Gastrocnemius medialis (tissue), 4 donors: Measurements from ENCODE around the gene LAMTOR5. TPM values are rescaled to one million over a fixed set of nuclear protein-coding genes. Genes with fewer than 3 reads are reported as not detected.
A peak's percentile ranks its signal among the peaks of the same experiment; 100 is the strongest.
"Not testable (repeated sequence)": the region's sequence is repeated elsewhere in the genome, so short reads cannot be mapped to it uniquely, and the experiment has no call there.

Experiments
- ATAC-seq, 2 donors: fragments of 150-250 bp; one replicate each; pipeline ENCODE4 v1.9.1; 2016
- DNase-seq, 2 donors: peaks; one replicate each; pipeline ENCODE4 v3.0.0-alpha.2; 2019
- H3K27ac ChIP-seq, 4 donors: fragments of 200-600 bp; sonication (generic); 1 replicate in 1 of 4; 2 replicates in 3 of 4; pipeline ENCODE4 v1.5.1; 2016 to 2018; ENCODE audit warnings: mild to moderate bottlenecking in 2 of 4, moderate library complexity in 1 of 4
- H3K27me3 ChIP-seq, 3 donors: fragments of 200-600 bp; sonication (generic) in 2 of 3; 1 replicate in 1 of 3; 2 replicates in 2 of 3; pipeline versions ENCODE4 v1.5.1 to v1.6.0; 2016 to 2019; ENCODE audit warnings: mild to moderate bottlenecking in 1 of 3, moderate library complexity in 1 of 3
- H3K36me3 ChIP-seq, 2 donors: fragments of 200-600 bp; sonication (generic) in 1 of 2; one replicate each; pipeline ENCODE4 v1.5.1; 2017 to 2018
- H3K4me1 ChIP-seq, 2 donors: fragments of 200-600 bp; sonication (generic) in 1 of 2; one replicate each; pipeline ENCODE4 v1.5.1; 2016 to 2017; ENCODE audit warnings: mild to moderate bottlenecking in 2 of 2
- H3K4me3 ChIP-seq, 4 donors: fragments of 200-600 bp; sonication (generic) in 3 of 4; 1 replicate in 1 of 4; 2 replicates in 3 of 4; pipeline ENCODE4 v1.5.1; 2016 to 2019; ENCODE audit warnings: mild to moderate bottlenecking in 2 of 4
- H3K9me3 ChIP-seq, 3 donors: fragments of 200-600 bp; sonication (generic) in 2 of 3; 1 replicate in 1 of 3; 2 replicates in 2 of 3; pipeline ENCODE4 v1.5.1; 2016 to 2019
- CTCF ChIP-seq, 5 experiments: fragments of 450-650 bp in 3 of 5; fragments of 200-600 bp in 2 of 5; sonication (generic) in 2 of 5; IDR thresholded peaks in 4 of 5; conservative IDR thresholded peaks in 1 of 5; 1 replicate in 4 of 5; 2 replicates in 1 of 5; pipeline ENCODE4 v1.5.1; 2016 to 2019; ENCODE audit warnings: antibody characterized with exemption in 5 of 5, mild to moderate bottlenecking in 3 of 5, moderate library complexity in 3 of 5
- POLR2A ChIP-seq, 2 donors: fragments of 450-650 bp; IDR thresholded peaks; one replicate each; pipeline ENCODE4 v1.6.1; 2017; ENCODE audit warnings: antibody characterized with exemption in 2 of 2, mild to moderate bottlenecking in 2 of 2, moderate library complexity in 2 of 2
- in situ Hi-C, 4 donors: fragments of 200-750 bp; cut with MboI; loops; one replicate each; pipeline versions ENCODE4 v1.15.0 to v1.8.0; 2017; ENCODE audit warnings: low sequenced_read_pairs in 4 of 4
- intact Hi-C: fragments of 100-400 bp; cut with DNase I; formaldehyde crosslinking; loops from one replicate; pipeline ENCODE4 v1.15.1; 2023; ENCODE audit warnings: low total_unique reads
- total RNA-seq, 4 donors: library from RNA; depleted of rRNA; stranded (reverse); fragments of >200 nt; gene quantifications; one replicate each; pipeline versions ENCODE4 v1.1.0 to v1.2.3, GENCODE V29; 2016

Gene LAMTOR5
- total RNA-seq, 4 donors from 2014 or later, result 116 to 203 (median 153) TPM

GRCh38 chr1:110418729-110419128 lies 11.2 kb upstream of the LAMTOR5 start:
- no peaks in the 10 kb centered on the region for H3K36me3 ChIP-seq
- TF ChIP-seq POLR2A (IDR thresholded peaks at IDR 0.05) (no peak), CTCF (IDR thresholded peaks at IDR 0.05 in 4 of 5, conservative IDR thresholded peaks at IDR 0.05 in 1 of 5) (no peak)
- H3K4me3 ChIP-seq, result no peak overlapping the region
- H3K4me1 ChIP-seq, result peaks cover 0 to 9% of the 10 kb centered on the region in 2 donors
- in situ Hi-C loops (loop anchor here in 1 of 4 donors (10.0 kb wide), 1 partner anchor 84 kb away; the partner anchor contains the start of gene RBM15), intact Hi-C loops (no loop called here)
- no peak overlapping the region for H3K27ac ChIP-seq
- no peak for DNase-seq
- no peaks in the 10 kb centered on the region for H3K9me3 ChIP-seq
- no peak for ATAC-seq
- H3K27me3 ChIP-seq, result no peaks in the 10 kb centered on the region

- H3K4me3 ChIP-seq, H3K27ac ChIP-seq, H3K27me3 ChIP-seq, ATAC-seq, H3K36me3 ChIP-seq, intact Hi-C loops, H3K9me3 ChIP-seq, DNase-seq: not testable (repeated sequence)
- peaks cover 15 to 25% of the 10 kb centered on the region in 2 donors for H3K4me1 ChIP-seq
- in situ Hi-C loops, result loop anchor here in 2 of 4 donors (5.0 to 10.0 kb wide), 2 partner anchors 44 to 78 kb away; partner anchors contain the start of gene RBM15 (in 1 of the 2)
These were observed 5.6 kb upstream of the LAMTOR5 start for GRCh38 chr1:110413045-110413444.

GRCh38 chr1:110412576-110412975 lies 5.1 kb upstream of the LAMTOR5 start:
- H3K36me3 ChIP-seq, result no peaks in the 10 kb centered on the region
- in situ Hi-C loops, result loop anchor here in 2 of 4 donors (5.0 to 10.0 kb wide), 2 partner anchors 45 to 78 kb away; partner anchors contain the start of gene RBM15 (in 1 of the 2)
- ATAC-seq, result peak; percentile 25 to 53
- H3K9me3 ChIP-seq, result no peaks in the 10 kb centered on the region
- no peaks in the 10 kb centered on the region for H3K27me3 ChIP-seq
- DNase-seq, result peak; percentile 31 to 62
- TF ChIP-seq POLR2A (IDR thresholded peaks at IDR 0.05), result no peak
- peak; percentile 35 to 67 (median 55) for TF ChIP-seq CTCF (IDR thresholded peaks at IDR 0.05 in 4 of 5, conservative IDR thresholded peaks at IDR 0.05 in 1 of 5)
- intact Hi-C loops, result loop anchor here (1.0 kb wide), 1 partner anchor 48 kb away; no protein-coding TSS in a partner anchor
- no peak overlapping the region for H3K4me3 ChIP-seq
- peaks cover 18 to 27% of the 10 kb centered on the region in 2 donors for H3K4me1 ChIP-seq
- H3K27ac ChIP-seq, result no peak overlapping the region

GRCh38 chr1:110411173-110411735 lies 3.8 kb upstream of the LAMTOR5 start:
- intact Hi-C loops (no loop called here), in situ Hi-C loops (loop anchor here in 2 of 4 donors (5.0 to 10.0 kb wide), 2 partner anchors 46 to 76 kb away; partner anchors contain the start of gene RBM15 (in 1 of the 2))
- Histone ChIP-seq H3K36me3 (no peaks in the 10 kb centered on the region), H3K9me3 (no peaks in the 10 kb centered on the region), H3K4me3 (no peak overlapping the region), H3K4me1 (peaks cover 22 to 32% of the 10 kb centered on the region in 2 donors), H3K27ac (no peak overlapping the region), H3K27me3 (no peaks in the 10 kb centered on the region)
- ATAC-seq (no peak), DNase-seq (no peak)
- no peak for TF ChIP-seq POLR2A (IDR thresholded peaks at IDR 0.05)
- no peak for TF ChIP-seq CTCF (IDR thresholded peaks at IDR 0.05 in 4 of 5, conservative IDR thresholded peaks at IDR 0.05 in 1 of 5)

GRCh38 chr1:110409316-110409715 lies 1.8 kb upstream of the LAMTOR5 start:
- Histone ChIP-seq H3K27ac (no peak overlapping the region), H3K4me1 (peaks cover 32 to 34% of the 10 kb centered on the region in 2 donors), H3K4me3 (no peak overlapping the region), H3K9me3 (no peaks in the 10 kb centered on the region), H3K27me3 (no peaks in the 10 kb centered on the region), H3K36me3 (peaks cover 0 to 18% of the 10 kb centered on the region in 2 donors)
- in situ Hi-C loops, result loop anchor here in 2 of 4 donors (5.0 to 10.0 kb wide), 2 partner anchors 65 to 72 kb away; partner anchors contain the start of gene RBM15 (in 1 of the 2)
- TF ChIP-seq POLR2A (IDR thresholded peaks at IDR 0.05) (no peak), CTCF (IDR thresholded peaks at IDR 0.05 in 4 of 5, conservative IDR thresholded peaks at IDR 0.05 in 1 of 5) (no peak)
- intact Hi-C loops, result loop anchor here (5.0 kb wide), 1 partner anchor 202 kb away; no protein-coding TSS in a partner anchor
- ATAC-seq (no peak), DNase-seq (no peak)
